Activated CD4-positive, CD25-positive, alpha-beta regulatory T cell treated with anti-CD3 and anti-CD28 coated beads, Interleukin-2, amount 50 U/mL, for 16 hours (primary cell): ENCODE results near the gene ANAPC2.

Experiments
- DNase-seq: peaks from one replicate; pipeline ENCODE4 v3.0.0-alpha.2; 2020; ENCODE audit warnings: low read depth, low spot score

The ANAPC2 gene

GRCh38 chr9:137194388-137194787, 6.0 kb upstream of the ANAPC2 start:
- no peak for DNase-seq

GRCh38 chr9:137193771-137194170, 5.4 kb upstream of the ANAPC2 start:
- no peak for DNase-seq

DNA sequence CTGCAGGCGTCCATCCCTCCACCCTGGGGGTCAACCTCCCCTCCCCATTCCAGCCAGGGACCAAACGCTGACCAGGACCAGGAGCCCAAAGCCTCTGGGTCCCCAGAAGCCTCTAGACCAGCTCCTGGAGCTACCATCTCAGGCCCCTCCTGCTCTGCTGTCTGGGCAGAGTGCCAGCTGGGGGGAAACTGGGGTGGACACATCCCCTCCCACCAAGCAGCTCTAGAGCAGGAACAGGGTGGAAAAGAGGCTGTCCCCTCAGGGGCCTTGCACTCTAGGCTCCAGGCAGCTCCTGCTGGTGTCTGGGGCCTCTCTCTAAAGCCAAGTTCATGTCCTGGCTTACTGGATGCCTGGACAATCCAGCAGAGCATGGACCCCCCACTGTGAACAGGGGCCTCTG, 4.5 kb upstream of the ANAPC2 start:
- DNase-seq = no peak

GRCh38 chr9:137192448-137192780, 4.1 kb upstream of the ANAPC2 start:
- no peak for DNase-seq

GRCh38 chr9:137191691-137192447, 3.5 kb upstream of the ANAPC2 start:
- DNase-seq = no peak

- DNase-seq = no peak
Measured at GRCh38 chr9:137191245-137191644, 2.9 kb upstream of the ANAPC2 start.

GRCh38 chr9:137190315-137190856, 2.0 kb upstream of the ANAPC2 start:
- DNase-seq = no peak

DNA sequence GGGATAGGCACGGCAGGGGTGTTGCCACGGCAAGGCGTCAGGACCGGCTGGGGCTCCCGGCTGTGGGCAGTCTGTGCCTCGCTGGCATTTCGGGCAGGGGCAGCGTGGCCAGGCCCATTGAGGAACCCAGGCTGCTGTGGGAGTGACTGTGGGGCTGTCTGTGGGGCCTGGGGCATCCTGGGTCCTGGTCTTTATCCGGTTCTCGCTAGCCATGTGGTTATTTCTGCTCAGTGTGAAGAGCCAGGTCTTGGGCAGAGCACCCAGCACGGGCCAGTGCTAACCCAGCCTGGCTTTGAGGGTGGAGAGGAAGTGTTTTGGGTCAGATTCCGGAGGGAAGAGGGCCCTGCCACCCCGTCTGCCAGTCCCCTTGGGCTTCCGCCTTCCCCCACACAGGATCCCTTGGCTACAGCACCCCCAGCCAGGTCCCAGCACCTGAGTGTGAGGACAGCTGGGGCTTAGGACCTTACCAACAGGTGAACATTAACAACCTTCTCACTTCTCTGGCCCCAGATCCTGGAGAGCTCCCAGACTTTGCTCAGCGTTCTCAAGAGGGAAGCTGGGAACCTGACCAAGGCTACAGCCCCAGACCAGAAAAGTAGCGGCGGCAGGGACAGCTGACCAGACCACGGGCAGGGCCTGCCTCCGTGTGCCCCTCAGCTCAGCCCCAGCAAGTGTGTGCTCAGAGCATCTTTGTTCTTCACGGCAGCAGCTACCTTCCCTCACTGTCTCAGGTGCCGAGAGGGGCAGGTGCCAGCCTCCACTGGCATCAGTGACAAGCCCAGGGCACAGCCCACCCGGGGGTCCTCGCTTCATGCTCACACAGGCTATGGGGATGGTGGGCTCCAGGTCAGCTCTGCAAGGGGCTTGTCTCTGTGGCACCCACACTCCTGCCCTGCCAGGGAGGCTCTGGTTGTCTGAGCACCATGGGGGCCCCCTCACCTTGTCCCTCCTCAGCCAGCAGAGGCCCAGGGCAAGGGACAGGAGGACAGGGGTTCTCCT, 1.2 kb upstream of the ANAPC2 start:
- DNase-seq = no peak

DNA sequence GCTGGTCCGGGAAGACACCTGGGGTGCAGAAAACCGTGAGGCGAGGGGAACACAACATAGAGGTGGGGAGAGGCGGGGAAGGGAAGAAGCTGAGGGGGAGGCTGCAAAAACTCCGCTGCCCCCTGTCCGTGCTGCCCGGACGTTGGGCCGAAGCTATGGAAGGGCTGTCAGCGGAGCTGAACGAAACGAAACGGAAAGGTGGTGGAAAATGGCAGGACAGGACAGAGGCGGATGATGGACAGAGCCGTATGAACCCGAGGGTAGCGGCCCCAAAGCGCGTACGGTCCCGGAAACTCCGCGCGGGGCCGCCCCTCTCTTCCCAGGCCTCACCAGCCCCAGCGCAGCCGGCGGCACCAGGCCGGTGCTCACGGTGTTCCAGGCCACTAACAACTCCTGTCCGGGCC, 272 bp downstream of the ANAPC2 start:
- no peak for DNase-seq

GRCh38 chr9:137187386-137187785, 974 bp downstream of the ANAPC2 start:
- no peak for DNase-seq

GRCh38 chr9:137186385-137186784, 2.0 kb downstream of the ANAPC2 start:
- DNase-seq = no peak

GRCh38 chr9:137185921-137186320, 2.4 kb downstream of the ANAPC2 start:
- no peak for DNase-seq

DNA sequence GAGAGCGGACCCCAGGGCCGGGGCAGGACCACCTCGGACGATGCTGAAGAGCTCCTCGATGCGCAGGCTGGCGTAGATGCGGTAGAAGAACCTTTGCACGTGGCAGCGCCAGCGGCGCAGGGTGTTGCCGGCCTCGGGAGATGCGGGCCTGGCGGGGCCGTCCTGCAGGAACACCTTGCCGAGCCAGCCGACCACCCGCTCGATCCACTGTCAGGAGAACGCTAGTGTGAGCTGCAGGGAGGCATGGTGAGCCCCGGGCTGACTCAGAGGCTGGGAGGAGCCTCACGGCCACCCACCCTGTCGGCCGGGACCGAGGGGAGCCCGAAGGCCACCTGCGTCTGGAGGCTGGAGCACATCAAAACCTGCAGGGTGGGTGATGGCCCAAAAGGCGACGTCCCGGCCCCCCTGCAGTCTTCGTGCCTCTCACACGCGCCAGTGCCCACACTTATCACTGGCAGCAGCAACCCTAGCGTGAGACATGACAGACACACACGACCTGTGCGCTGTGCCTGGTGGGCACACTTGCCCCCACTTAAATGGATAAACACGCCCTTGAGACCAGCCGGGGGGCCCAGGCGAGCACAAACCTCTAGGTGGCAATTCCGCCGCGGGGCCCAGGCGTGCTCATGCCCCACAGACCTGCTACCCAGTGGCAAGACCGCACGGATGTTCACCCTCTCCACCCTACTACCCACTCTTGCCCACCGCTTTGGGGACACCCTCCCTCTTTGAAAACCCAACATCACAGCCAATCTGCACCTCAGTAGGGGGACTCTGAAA, 3.3 kb downstream of the ANAPC2 start:
- no peak for DNase-seq

GRCh38 chr9:137183980-137184595, 4.3 kb downstream of the ANAPC2 start:
- no peak for DNase-seq

DNA sequence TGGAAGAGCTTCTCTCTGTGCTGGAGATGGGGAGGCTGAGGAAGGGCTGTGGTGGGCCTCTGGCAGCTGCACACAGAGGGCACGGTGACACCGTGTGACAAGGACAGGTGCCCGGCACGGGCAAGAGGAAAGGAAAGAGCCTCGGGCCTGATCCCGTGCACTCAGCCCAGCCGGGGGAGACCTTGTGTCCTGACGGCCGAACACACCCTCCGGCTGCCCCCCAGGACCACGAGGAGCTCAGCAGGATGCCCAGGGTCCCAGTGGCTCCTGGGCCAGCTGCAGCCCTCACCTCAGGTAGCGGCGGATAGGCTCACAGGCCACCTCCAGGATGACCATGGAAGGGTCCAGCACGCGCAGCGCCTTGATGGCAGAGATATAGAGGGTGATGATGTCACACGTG, 5.5 kb downstream of the ANAPC2 start:
- no peak for DNase-seq

- no peak for DNase-seq
Measured at GRCh38 chr9:137181680-137182079, 6.7 kb downstream of the ANAPC2 start.

GRCh38 chr9:137180491-137180890, 7.9 kb downstream of the ANAPC2 start:
- DNase-seq = no peak

DNA sequence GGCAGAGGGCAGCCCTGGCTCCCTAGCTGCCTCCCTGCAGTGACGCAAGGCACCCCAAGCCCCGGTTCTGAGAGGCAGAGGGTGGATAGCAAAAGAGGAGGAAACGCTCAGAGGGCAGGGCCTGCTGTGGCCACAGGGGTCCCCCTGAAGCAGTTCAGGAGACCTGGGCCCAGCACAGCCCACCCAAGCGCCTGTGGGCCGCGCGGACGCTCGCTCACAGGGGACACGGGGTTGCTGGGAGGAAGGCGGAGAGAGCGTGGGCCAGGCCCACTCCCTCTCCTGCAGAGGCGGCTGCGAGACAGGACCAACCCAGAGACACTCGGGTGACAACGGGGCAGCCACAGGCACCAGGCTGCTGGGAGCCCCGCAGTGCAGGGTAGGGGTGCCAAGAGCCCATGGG, 8.6 kb downstream of the ANAPC2 start:
- no peak for DNase-seq

- DNase-seq = no peak
Measured at GRCh38 chr9:137178939-137179630, 9.3 kb downstream of the ANAPC2 start.

GRCh38 chr9:137178201-137178938, 10.0 kb downstream of the ANAPC2 start:
- DNase-seq = no peak
